ENCODE results near the gene POC1A.
A peak's percentile ranks its signal among the peaks of the same experiment; 100 is the strongest.
"Not testable (repeated sequence)": the region's sequence is repeated elsewhere in the genome, so short reads cannot be mapped to it uniquely, and the experiment has no call there.

POC1A gene

GRCh38 chr3:52151991-52152390 is 2.2 kb downstream of the POC1A start:
- H3K9me3 ChIP-seq (ENCODE audit: control insufficient read depth, insufficient read depth, low read depth, low read length); H3K27ac ChIP-seq (ENCODE audit: extremely low read depth, low read depth, low read length); CTCF ChIA-PET; H3K4me1 ChIP-seq (ENCODE audit: control insufficient read depth, insufficient read depth, low read length); H3K4me3 ChIP-seq (ENCODE audit: low read depth, low read length); POLR2A ChIA-PET: not testable (repeated sequence)
- H3K36me3 ChIP-seq (ENCODE audit: control insufficient read depth in 2 of 2, insufficient read depth in 1 of 2, low read length in 2 of 2): peaks cover 3 to 34% of the 10 kb centered on the region in 2 experiments; a peak in 2 of 3 replicates
- TF ChIP-seq ZNF121 (tag by site-specific recombination; IDR thresholded peaks at IDR 0.05): peak; percentile 97

GRCh38 chr3:52150860-52151259 is 3.4 kb downstream of the POC1A start:
- POLR2A ChIA-PET: interaction anchor here (0.6 kb wide), 1 partner anchor 33 kb away, joined by 3 read pairs; no protein-coding TSS in a partner anchor
- Histone ChIP-seq H3K9me3 (ENCODE audit: control insufficient read depth, insufficient read depth, low read depth, low read length) (no peaks in the 10 kb centered on the region), H3K4me1 (ENCODE audit: control insufficient read depth, insufficient read depth, low read length) (no peaks in the 10 kb centered on the region), H3K4me3 (ENCODE audit: low read depth, low read length) (no peak overlapping the region), H3K27ac (ENCODE audit: extremely low read depth, low read depth, low read length) (no peak overlapping the region), H3K36me3 (ENCODE audit: control insufficient read depth in 2 of 2, insufficient read depth in 1 of 2, low read length in 2 of 2) (peaks cover 3 to 45% of the 10 kb centered on the region in 2 experiments; a peak in 2 of 3 replicates)
- CTCF ChIA-PET: interaction anchor here (0.6 to 1.0 kb wide), 3 partner anchors 12 to 237 kb away, joined by 4 to 5 read pairs (median 4); no protein-coding TSS in a partner anchor
- no peak for TF ChIP-seq AEBP2 (tag by site-specific recombination; IDR thresholded peaks at IDR 0.05; ENCODE audit: borderline replicate concordance)
- TF ChIP-seq ZBTB8A (tag by site-specific recombination; IDR thresholded peaks at IDR 0.05): no peak
- TF ChIP-seq ZNF366 (tag by site-specific recombination; conservative IDR thresholded peaks at IDR 0.05): no peak
- TF ChIP-seq ZNF623 (tag by site-specific recombination; IDR thresholded peaks at IDR 0.05): no peak
- no peak for TF ChIP-seq KLF1 (tag by site-specific recombination; IDR thresholded peaks at IDR 0.05)
- no peak for TF ChIP-seq ZNF18 (tag by site-specific recombination; IDR thresholded peaks at IDR 0.05)
- no peak for TF ChIP-seq YY1 (tag by site-specific recombination; IDR thresholded peaks at IDR 0.05)
- TF ChIP-seq ZNF146 (tag by site-specific recombination; IDR thresholded peaks at IDR 0.05): no peak
- TF ChIP-seq YY2 (tag by site-specific recombination; IDR thresholded peaks at IDR 0.05): no peak
- no peak for TF ChIP-seq SP7 (tag by site-specific recombination; IDR thresholded peaks at IDR 0.05)
- no peak for TF ChIP-seq ZNF610 (tag by site-specific recombination; IDR thresholded peaks at IDR 0.05; ENCODE audit: borderline replicate concordance)
- no peak for TF ChIP-seq SCRT1 (tag by site-specific recombination; IDR thresholded peaks at IDR 0.05; ENCODE audit: borderline replicate concordance)

- CTCF ChIA-PET: interaction anchor here (0.5 to 1.0 kb wide), 3 partner anchors 11 to 149 kb away, joined by 3 to 4 read pairs (median 4); no protein-coding TSS in a partner anchor
- peak; percentile 73 for TF ChIP-seq ZNF341 (tag by site-specific recombination; IDR thresholded peaks at IDR 0.05; ENCODE audit: low read depth)
- no peak for TF ChIP-seq SALL2 (tag by site-specific recombination; IDR thresholded peaks at IDR 0.05; ENCODE audit: borderline replicate concordance)
- H3K36me3 ChIP-seq (ENCODE audit: control insufficient read depth in 2 of 2, insufficient read depth in 1 of 2, low read length in 2 of 2): peaks cover 3 to 50% of the 10 kb centered on the region in 2 experiments; a peak in 2 of 3 replicates
Observed at GRCh38 chr3:52150357-52150756, 3.9 kb downstream of the POC1A start.

GRCh38 chr3:52149726-52150125 is 4.5 kb downstream of the POC1A start:
- no peaks in the 10 kb centered on the region for H3K4me1 ChIP-seq (ENCODE audit: control insufficient read depth, insufficient read depth, low read length)
- H3K9me3 ChIP-seq (ENCODE audit: control insufficient read depth, insufficient read depth, low read depth, low read length): no peaks in the 10 kb centered on the region
- CTCF ChIA-PET: interaction anchor here (0.5 to 0.9 kb wide), 3 partner anchors 24 to 327 kb away, joined by 3 to 4 read pairs (median 3); no protein-coding TSS in a partner anchor
- POLR2A ChIA-PET: no interaction called here
- H3K27ac ChIP-seq (ENCODE audit: extremely low read depth, low read depth, low read length): no peak overlapping the region
- H3K4me3 ChIP-seq (ENCODE audit: low read depth, low read length): no peak overlapping the region
- peaks cover 3 to 57% of the 10 kb centered on the region in 2 experiments; a peak in 2 of 3 replicates for H3K36me3 ChIP-seq (ENCODE audit: control insufficient read depth in 2 of 2, insufficient read depth in 1 of 2, low read length in 2 of 2)
- TF ChIP-seq KLF17 (tag by site-specific recombination; IDR thresholded peaks at IDR 0.05) (no peak), REST (tag by site-specific recombination; IDR thresholded peaks at IDR 0.05) (no peak), ZNF629 (tag by site-specific recombination; IDR thresholded peaks at IDR 0.05) (no peak), ZNF223 (tag by site-specific recombination; IDR thresholded peaks at IDR 0.05) (no peak)

More at GRCh38 chr3:52150357-52150756, 3.9 kb downstream of the POC1A start:
- Histone ChIP-seq H3K27ac (ENCODE audit: extremely low read depth, low read depth, low read length) (no peak overlapping the region), H3K4me3 (ENCODE audit: low read depth, low read length) (no peak overlapping the region), H3K4me1 (ENCODE audit: control insufficient read depth, insufficient read depth, low read length) (no peaks in the 10 kb centered on the region), H3K9me3 (ENCODE audit: control insufficient read depth, insufficient read depth, low read depth, low read length) (no peaks in the 10 kb centered on the region)
- POLR2A ChIA-PET: no interaction called here

Measured in HEK293 (cell line).